Left ventricle myocardium inferior (tissue), 1 donor: ENCODE results near the gene HMCN2. TPM values are rescaled to one million over a fixed set of nuclear protein-coding genes. Genes with fewer than 3 reads are reported as not detected.

ENCODE experiments used
- DNase-seq: peaks from one replicate; pipeline ENCODE4 v3.0.0-alpha.2; 2020
- H3K27ac ChIP-seq: fragments of 200-600 bp; replicated peaks from 2 replicates; pipeline ENCODE4 v1.8.0; 2021
- H3K27me3 ChIP-seq: fragments of 200-600 bp; 2 replicates; pipeline ENCODE4 v1.8.0; 2021; ENCODE audit warnings: low read depth
- H3K36me3 ChIP-seq: fragments of 200-600 bp; 2 replicates; pipeline ENCODE4 v1.8.0; 2021
- H3K4me1 ChIP-seq: fragments of 200-600 bp; 2 replicates; pipeline ENCODE4 v1.8.0; 2021
- H3K4me3 ChIP-seq: fragments of 200-600 bp; 2 replicates; pipeline ENCODE4 v1.8.0; 2021; ENCODE audit warnings: mild to moderate bottlenecking, moderate library complexity
- H3K9me3 ChIP-seq: fragments of 200-600 bp; replicated peaks from 2 replicates; pipeline ENCODE4 v1.8.0; 2021
- CTCF ChIP-seq: fragments of 200-600 bp; IDR thresholded peaks from 2 replicates; pipeline ENCODE4 v1.8.0; 2021; ENCODE audit warnings: antibody characterized with exemption, mild to moderate bottlenecking, borderline replicate concordance
- intact Hi-C: fragments of 100-400 bp; cut with micrococcal nuclease; formaldehyde crosslinking; loops from one replicate; pipeline ENCODE4 v1.11.0; 2022
- total RNA-seq: library from RNA; stranded (reverse); fragmentation: NEBNext Ultra II Directional; extraction: Animal tissue kit (Norgen Biotek cat#: 25700); gene quantifications from one replicate; pipeline ENCODE4 v1.2.1, GENCODE V29; 2021
- donor health status: DM: no; HTN: yes; CAD: no; lungs with severe emphysema.

HMCN2 gene
- total RNA-seq, 1 donor from 2014 or later: 5.5 TPM

- H3K36me3 ChIP-seq: no peaks in the 10 kb centered on the region
- intact Hi-C loops: no loop called here
- no peak for DNase-seq
- H3K27ac ChIP-seq: no peak overlapping the region
- no peak overlapping the region for H3K4me3 ChIP-seq
- no peaks in the 10 kb centered on the region for H3K9me3 ChIP-seq
- peaks cover 7% of the 10 kb centered on the region for H3K27me3 ChIP-seq
- no peak for TF ChIP-seq CTCF
- no peaks in the 10 kb centered on the region for H3K4me1 ChIP-seq
Observed at GRCh38 chr9:130358928-130359327, 93.4 kb downstream of the HMCN2 start.

GRCh38 chr9:130359819-130360218, 94.3 kb downstream of the HMCN2 start:
- Histone ChIP-seq H3K27me3 (peaks cover 7% of the 10 kb centered on the region), H3K4me3 (no peak overlapping the region), H3K9me3 (no peaks in the 10 kb centered on the region), H3K27ac (no peak overlapping the region), H3K36me3 (no peaks in the 10 kb centered on the region), H3K4me1 (no peaks in the 10 kb centered on the region)
- DNase-seq: no peak
- intact Hi-C loops: no loop called here
- no peak for TF ChIP-seq CTCF

- Histone ChIP-seq H3K27ac (no peak overlapping the region), H3K36me3 (no peaks in the 10 kb centered on the region), H3K9me3 (no peaks in the 10 kb centered on the region), H3K4me3 (no peak overlapping the region), H3K27me3 (peaks cover 7% of the 10 kb centered on the region), H3K4me1 (no peaks in the 10 kb centered on the region)
- DNase-seq: no peak
- intact Hi-C loops: no loop called here
- TF ChIP-seq CTCF: no peak
Observed at GRCh38 chr9:130360672-130361071, 95.1 kb downstream of the HMCN2 start.

- H3K27me3 ChIP-seq: peaks cover 7% of the 10 kb centered on the region
- no peak for DNase-seq
- no peak for TF ChIP-seq CTCF
- H3K4me3 ChIP-seq: no peak overlapping the region
- no peaks in the 10 kb centered on the region for H3K36me3 ChIP-seq
- intact Hi-C loops: no loop called here
- H3K27ac ChIP-seq: no peak overlapping the region
- no peaks in the 10 kb centered on the region for H3K4me1 ChIP-seq
- H3K9me3 ChIP-seq: no peaks in the 10 kb centered on the region
Observed at GRCh38 chr9:130361873-130362362, 96.4 kb downstream of the HMCN2 start.

GRCh38 chr9:130362691-130363090, 97.1 kb downstream of the HMCN2 start:
- no peak overlapping the region for H3K27ac ChIP-seq
- H3K4me1 ChIP-seq: no peaks in the 10 kb centered on the region
- no peaks in the 10 kb centered on the region for H3K9me3 ChIP-seq
- no peak for TF ChIP-seq CTCF
- peaks cover 7% of the 10 kb centered on the region for H3K27me3 ChIP-seq
- intact Hi-C loops: no loop called here
- H3K36me3 ChIP-seq: no peaks in the 10 kb centered on the region
- no peak for DNase-seq
- H3K4me3 ChIP-seq: no peak overlapping the region
